Psoas muscle (tissue), 8 donors: Measurements from ENCODE around the gene UFD1. TPM values are rescaled to one million over a fixed set of nuclear protein-coding genes. Genes with fewer than 3 reads are reported as not detected.

Experiments
- ATAC-seq, 4 donors: fragments of 200-7000 bp; cut with Tn5 transposase; one replicate each; pipeline ENCODE4 v1.9.1; 2020; ENCODE audit warnings: moderate library complexity in 3 of 4, mild to moderate bottlenecking in 2 of 4
- DNase-seq, 2 donors: peaks; one replicate each; pipeline ENCODE4 v3.0.0-alpha.2; 2020
- H3K27ac ChIP-seq: fragments of 200-600 bp; one replicate; pipeline ENCODE4 v1.8.0; 2022
- H3K27me3 ChIP-seq, 3 donors: fragments of 200-600 bp in 1 of 3; one replicate each; pipeline versions ENCODE4 v1.6.1 to v1.8.0; 2013 to 2022; ENCODE audit warnings: low read length in 2 of 3, mild to moderate bottlenecking in 2 of 3, moderate library complexity in 1 of 3; ENCODE audit not compliant: insufficient read depth in 3 of 3
- H3K36me3 ChIP-seq, 2 donors: fragments of 200-600 bp in 1 of 2; one replicate each; pipeline versions ENCODE4 v1.6.1 to v1.8.0; 2013 to 2022; ENCODE audit warnings: low read depth in 1 of 2, mild to moderate bottlenecking in 1 of 2, moderate library complexity in 1 of 2; ENCODE audit not compliant: insufficient read depth in 1 of 2
- H3K4me1 ChIP-seq: fragments of 200-600 bp; one replicate; pipeline ENCODE4 v1.8.0; 2022
- H3K4me3 ChIP-seq: fragments of 200-600 bp; one replicate; pipeline ENCODE4 v1.8.0; 2022; ENCODE audit warnings: mild to moderate bottlenecking
- H3K9me3 ChIP-seq: fragments of 200-600 bp; one replicate; pipeline ENCODE4 v1.8.0; 2022
- WGBS, 3 donors: extraction: QIAGEN DNeasy Blood & Tissue Kit; methylation state at CpG; one replicate each; pipeline versions ENCODE4 v1.1.6 to v1.1.7; 2013; 5-methylcytosine and 5-hydroxymethylcytosine counted together
- intact Hi-C, 2 donors: fragments of 100-400 bp; cut with DNase I; formaldehyde crosslinking; loops; one replicate each; pipeline versions ENCODE4 v1.11.0 to v1.14.2; 2022
- polyA plus RNA-seq, 3 donors: library from polyadenylated mRNA; stranded (reverse); fragments of 200-250 nt; gene quantifications; one replicate each; pipeline ENCODE4 v1.2.3, GENCODE V29; 2013
- total RNA-seq, 4 donors: library from RNA; stranded (reverse); fragmentation: NEBNext Ultra II Directional in 2 of 4; extraction: Animal tissue kit (Norgen Biotek cat#: 25700) in 2 of 4; gene quantifications; one replicate each; pipeline versions ENCODE4 v1.2.1 to v1.2.4, GENCODE V29; 2021 to 2023
- TF ChIP-seq, protein P1 (sequence below): fragments of 200-600 bp; IDR thresholded peaks from one replicate; pipeline ENCODE4 v1.8.0; 2022; ENCODE audit warnings: antibody characterized with exemption
- donor health status: healthy with polysubstance abuse.
- donor health status: DM: no; HTN: no; CAD: no; lungs with moderate emphysema.
- donor health status: Bipolar disorder and iron deficiency.
- donor health status: healthy.
- donor health status: DM: yes; HTN: yes; CAD: no.
- donor health status: DM: no; HTN: no; CAD: no.
- donor health status: DM: no; HTN: no; CAD: no.
- donor health status: DM: yes; HTN: yes; CAD: no.

UFD1 gene
- total and polyA plus RNA-seq, 7 donors, result 44.3 to 226 (median 79.6) TPM

DNA sequence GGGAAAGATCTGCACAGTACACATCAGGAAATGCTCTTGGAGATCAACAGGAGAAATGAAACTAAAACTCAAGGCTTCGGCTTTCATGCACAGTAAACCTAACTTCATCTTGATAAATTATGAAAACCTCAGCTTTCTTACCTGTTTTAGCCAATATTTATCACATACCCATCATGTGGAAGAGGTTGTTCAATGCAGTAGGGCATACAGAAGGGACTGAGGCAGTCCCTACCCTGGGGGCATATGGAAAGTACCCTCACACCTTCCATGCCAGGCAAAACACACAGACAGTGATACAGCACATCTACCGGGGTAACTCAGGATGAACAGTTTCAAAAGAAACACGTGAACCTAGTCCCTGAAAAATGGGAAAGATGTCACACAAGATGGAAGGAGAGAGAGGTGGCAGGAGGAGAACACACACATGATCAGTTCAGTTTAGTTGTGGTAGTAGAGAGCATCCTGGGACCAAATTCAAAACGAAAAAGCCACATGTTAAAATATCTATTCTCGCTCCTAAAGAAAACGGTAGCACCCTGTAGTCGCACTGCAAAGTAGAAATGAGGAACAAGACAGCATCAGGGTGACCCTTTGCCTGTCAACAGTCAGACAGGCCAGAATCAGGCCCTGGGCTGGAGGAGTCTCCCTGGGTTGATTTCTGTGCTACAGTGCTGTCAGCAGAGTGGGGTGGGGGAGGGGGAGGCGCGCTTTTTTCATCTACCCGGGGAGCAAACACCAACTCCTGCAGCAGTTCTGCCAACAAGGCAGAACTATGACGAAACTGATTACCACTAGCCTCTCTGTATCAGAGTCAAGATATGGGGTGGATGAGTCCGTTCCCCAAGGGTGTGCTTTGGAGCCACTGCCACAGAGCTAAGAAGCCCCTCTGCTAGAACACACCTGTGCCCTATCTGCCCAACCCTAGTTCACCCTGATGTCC is 48.8 kb downstream of the UFD1 start:
- peak overlapping the region; percentile 97 for H3K4me3 ChIP-seq
- no peaks in the 10 kb centered on the region for H3K27me3 ChIP-seq
- ATAC-seq (no peak), DNase-seq (peak in 1 of 2 donors; percentile 41)
- H3K4me1 ChIP-seq, result peaks cover 30% of the 10 kb centered on the region
- TF ChIP-seq, protein P1, sequence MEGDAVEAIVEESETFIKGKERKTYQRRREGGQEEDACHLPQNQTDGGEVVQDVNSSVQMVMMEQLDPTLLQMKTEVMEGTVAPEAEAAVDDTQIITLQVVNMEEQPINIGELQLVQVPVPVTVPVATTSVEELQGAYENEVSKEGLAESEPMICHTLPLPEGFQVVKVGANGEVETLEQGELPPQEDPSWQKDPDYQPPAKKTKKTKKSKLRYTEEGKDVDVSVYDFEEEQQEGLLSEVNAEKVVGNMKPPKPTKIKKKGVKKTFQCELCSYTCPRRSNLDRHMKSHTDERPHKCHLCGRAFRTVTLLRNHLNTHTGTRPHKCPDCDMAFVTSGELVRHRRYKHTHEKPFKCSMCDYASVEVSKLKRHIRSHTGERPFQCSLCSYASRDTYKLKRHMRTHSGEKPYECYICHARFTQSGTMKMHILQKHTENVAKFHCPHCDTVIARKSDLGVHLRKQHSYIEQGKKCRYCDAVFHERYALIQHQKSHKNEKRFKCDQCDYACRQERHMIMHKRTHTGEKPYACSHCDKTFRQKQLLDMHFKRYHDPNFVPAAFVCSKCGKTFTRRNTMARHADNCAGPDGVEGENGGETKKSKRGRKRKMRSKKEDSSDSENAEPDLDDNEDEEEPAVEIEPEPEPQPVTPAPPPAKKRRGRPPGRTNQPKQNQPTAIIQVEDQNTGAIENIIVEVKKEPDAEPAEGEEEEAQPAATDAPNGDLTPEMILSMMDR, result no peak
- WGBS, 3 donors, result 16 to 24% (median 18%) methylated on average over 12 of the region's 12 CpGs
- H3K27ac ChIP-seq, result peak overlapping the region; percentile 81
- peaks cover 5 to 18% of the 10 kb centered on the region in 2 donors for H3K36me3 ChIP-seq
- H3K9me3 ChIP-seq, result no peaks in the 10 kb centered on the region
- intact Hi-C loops, result no loop called here

DNA sequence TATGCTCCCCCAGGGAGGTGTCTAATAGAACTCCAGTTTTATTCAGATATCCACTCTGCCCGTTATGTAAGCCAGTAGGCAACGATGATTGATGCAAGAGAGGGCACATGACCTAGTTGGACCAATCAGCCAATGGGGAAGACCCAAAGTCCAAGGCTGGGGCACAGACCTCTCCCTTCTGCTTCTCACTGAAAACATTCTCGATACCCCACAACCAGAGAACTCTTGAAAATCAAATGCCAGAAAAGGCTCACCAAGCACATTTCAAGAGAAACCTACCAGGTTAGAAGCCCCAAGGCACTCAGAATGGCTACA is 54.9 kb downstream of the UFD1 start:
- WGBS, 3 donors, result 74 to 85% (median 83%) methylated on average over 3 of the region's 3 CpGs
- DNase-seq, result no peak
- intact Hi-C loops, result no loop called here
- Histone ChIP-seq H3K4me3 (no peak overlapping the region), H3K27ac (no peak overlapping the region), H3K36me3 (peaks cover 0 to 5% of the 10 kb centered on the region in 2 donors), H3K4me1 (peaks cover 26% of the 10 kb centered on the region), H3K27me3 (no peaks in the 10 kb centered on the region), H3K9me3 (no peaks in the 10 kb centered on the region)
- ATAC-seq, result peak in 1 of 4 donors; percentile 41
- TF ChIP-seq, protein P1, result no peak

DNA sequence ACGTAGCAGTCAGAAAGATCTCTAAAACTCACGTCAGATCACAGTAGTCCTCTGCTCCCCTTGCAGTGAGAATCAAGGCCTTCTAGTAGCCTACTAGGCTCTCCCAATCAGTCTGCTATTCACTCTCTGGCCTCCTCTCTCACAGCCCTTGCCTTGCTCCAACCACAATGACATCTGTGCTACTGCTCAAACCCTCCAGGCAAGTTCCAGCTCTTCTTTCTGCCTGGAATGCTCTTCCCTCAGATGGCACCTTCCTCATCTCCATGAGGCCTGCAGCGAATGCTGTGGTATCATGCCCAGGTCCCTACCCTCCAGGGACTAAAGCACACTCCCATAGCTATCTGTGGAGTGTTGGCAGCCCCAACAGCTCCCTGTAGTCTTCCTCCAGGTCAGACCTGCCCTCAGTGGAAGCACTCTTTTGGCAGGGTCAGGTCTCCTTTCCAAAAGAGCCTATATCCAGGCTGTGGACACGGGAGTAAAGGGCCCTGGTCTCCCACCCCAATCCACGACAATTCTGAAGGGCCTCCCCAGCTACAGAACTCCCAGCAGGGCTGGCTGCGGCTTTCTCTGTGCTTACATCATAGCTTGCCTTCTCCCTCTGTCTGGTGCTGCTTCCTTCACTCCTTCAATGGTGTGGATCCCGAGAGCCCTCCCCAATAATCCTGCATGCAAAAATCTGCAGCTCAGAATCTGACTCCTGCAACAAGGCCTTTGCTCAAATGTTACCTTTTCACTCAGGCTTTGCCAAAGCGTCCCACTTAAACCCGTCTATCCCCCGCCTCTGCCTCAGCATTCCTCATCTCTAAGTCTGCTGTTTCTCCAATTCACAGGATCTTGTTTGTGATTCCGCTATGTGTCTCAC is 56.3 kb downstream of the UFD1 start:
- DNase-seq, result no peak
- no peak for ATAC-seq
- Histone ChIP-seq H3K4me1 (peaks cover 15% of the 10 kb centered on the region), H3K9me3 (no peaks in the 10 kb centered on the region), H3K4me3 (no peak overlapping the region), H3K27me3 (no peaks in the 10 kb centered on the region), H3K27ac (no peak overlapping the region), H3K36me3 (peaks cover 0 to 5% of the 10 kb centered on the region in 2 donors)
- TF ChIP-seq, protein P1, result no peak
- 71 to 76% (median 76%) methylated on average over 11 of the region's 11 CpGs for WGBS, 3 donors
- intact Hi-C loops, result no loop called here

DNA sequence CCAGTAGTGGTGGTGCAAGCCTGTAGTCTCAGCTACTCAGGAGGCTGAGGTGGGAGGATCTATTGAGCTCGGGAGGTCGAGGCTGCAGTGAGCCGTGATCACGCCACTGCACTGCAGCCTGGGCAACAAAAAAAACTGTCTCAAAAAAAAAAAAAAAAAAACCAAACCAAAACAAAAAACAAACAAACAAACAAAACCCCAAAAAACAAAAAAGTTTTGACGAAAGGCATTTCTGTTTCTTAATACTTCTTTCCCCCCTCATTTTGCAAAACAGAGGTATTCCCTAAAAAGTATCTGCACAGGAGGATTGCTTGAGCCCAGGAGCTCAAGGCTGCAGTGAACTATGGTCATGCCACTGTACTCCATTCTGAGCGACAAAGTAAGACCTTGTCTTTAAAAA is 58.7 kb downstream of the UFD1 start:
- H3K27ac ChIP-seq, result no peak overlapping the region
- no peaks in the 10 kb centered on the region for H3K27me3 ChIP-seq
- no peaks in the 10 kb centered on the region for H3K9me3 ChIP-seq
- no peak overlapping the region for H3K4me3 ChIP-seq
- ATAC-seq, result no peak
- DNase-seq, result no peak
- intact Hi-C loops, result no loop called here
- 91 to 96% (median 93%) methylated on average over 6 of the region's 6 CpGs for WGBS, 3 donors
- peaks cover 0 to 7% of the 10 kb centered on the region in 2 donors for H3K36me3 ChIP-seq
- peaks cover 15% of the 10 kb centered on the region for H3K4me1 ChIP-seq
- TF ChIP-seq, protein P1, result no peak
